ENCODE results near the gene ZBTB24. TPM values are rescaled to one million over a fixed set of nuclear protein-coding genes. Genes with fewer than 3 reads are reported as not detected.
A peak's percentile ranks its signal among the peaks of the same experiment; 100 is the strongest.

Gene ZBTB24
- total RNA-seq, 4 donors from 2014 or later: 3.7 to 10.5 (median 6.1) TPM

DNA sequence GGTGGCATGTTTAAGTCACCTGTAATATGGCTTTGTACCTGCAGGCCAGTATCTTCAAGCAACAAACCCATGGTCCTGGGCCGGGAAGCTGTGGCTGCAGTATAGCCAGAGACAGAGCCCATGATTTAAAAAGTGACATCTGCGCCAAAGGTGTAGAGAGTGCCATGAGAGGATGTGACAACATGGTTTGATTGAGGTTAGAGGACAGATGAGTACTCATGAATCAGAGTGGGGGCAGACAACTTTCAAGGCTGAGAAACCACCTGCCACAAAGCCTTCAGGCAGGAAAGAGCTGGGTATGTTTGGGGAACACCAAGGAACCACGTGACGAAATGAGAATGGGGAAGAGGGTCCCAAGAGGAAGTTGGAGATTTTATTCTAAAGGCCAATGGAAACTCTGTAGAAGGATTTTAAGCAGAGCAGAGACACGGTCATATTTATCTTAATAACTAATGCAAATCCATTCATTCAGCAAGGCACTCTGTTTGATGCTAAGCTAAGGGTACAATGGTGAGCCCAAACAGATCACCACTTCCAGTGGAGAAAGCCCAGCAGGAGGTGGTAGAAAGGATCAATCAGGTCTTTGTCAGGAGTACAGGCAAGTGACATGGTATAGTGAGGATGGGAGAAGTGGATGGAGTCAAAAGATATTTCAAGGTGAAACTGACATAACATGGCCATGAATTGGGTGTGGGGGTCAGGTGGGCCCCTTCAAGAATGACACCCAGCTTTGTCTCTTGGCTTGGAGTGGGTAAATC lies 24.1 kb downstream of the ZBTB24 start:
- in situ Hi-C loops (cut with MboI; ENCODE audit: low sequenced_read_pairs in 4 of 4): no loop called here
- peaks cover 18 to 34% of the 10 kb centered on the region in 2 donors for H3K4me1 ChIP-seq
- H3K4me3 ChIP-seq: no peak overlapping the region
- H3K27me3 ChIP-seq: no peaks in the 10 kb centered on the region
- no peak for TF ChIP-seq POLR2A (IDR thresholded peaks at IDR 0.05)
- H3K9me3 ChIP-seq: no peaks in the 10 kb centered on the region
- intact Hi-C loops (cut with DNase I; ENCODE audit: low total_unique reads): loop anchor here (5.0 to 10.0 kb wide), 3 partner anchors 77 to 904 kb away; partner anchors contain the start of genes AK9, CD164 and FIG4
- DNase-seq: no peak
- ATAC-seq: no peak
- peaks cover 0 to 5% of the 10 kb centered on the region in 2 donors for H3K36me3 ChIP-seq
- H3K27ac ChIP-seq: no peak overlapping the region

DNA sequence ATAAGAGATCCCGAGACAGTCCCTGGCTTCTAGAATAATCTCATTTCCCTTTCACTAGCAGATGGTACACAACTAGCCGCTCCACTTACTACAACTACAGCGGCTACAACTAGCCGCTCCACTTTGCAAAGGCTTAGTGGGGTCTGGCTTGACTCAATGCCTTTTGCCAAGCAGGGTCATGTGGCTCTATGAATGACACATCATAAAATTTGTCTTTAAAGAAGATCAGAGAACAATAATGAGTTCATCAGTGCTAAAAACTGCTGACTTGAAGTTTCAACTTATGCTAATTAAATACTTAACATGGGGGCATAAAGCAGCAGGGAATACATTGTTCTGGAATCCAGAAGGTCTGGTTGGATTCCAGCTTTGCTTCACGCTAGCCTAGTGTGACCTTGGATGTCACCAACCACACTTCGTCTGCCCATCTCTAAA lies 25.4 kb downstream of the ZBTB24 start:
- in situ Hi-C loops (cut with MboI; ENCODE audit: low sequenced_read_pairs in 4 of 4) (no loop called here), intact Hi-C loops (cut with DNase I; ENCODE audit: low total_unique reads) (loop anchor here (2.0 to 10.0 kb wide), 4 partner anchors 25 to 903 kb away; partner anchors contain the start of genes AK9, CD164, FIG4 and ZBTB24)
- Histone ChIP-seq H3K4me3 (no peak overlapping the region), H3K4me1 (peaks cover 18 to 34% of the 10 kb centered on the region in 2 donors), H3K36me3 (peaks cover 0 to 5% of the 10 kb centered on the region in 2 donors), H3K27me3 (no peaks in the 10 kb centered on the region), H3K9me3 (no peaks in the 10 kb centered on the region), H3K27ac (peak overlapping the region; percentile 61 to 72 (median 68))
- DNase-seq (no peak), ATAC-seq (peak in 1 of 2 donors; percentile 4)
- no peak for TF ChIP-seq POLR2A (IDR thresholded peaks at IDR 0.05)
- TF ChIP-seq, protein P1, sequence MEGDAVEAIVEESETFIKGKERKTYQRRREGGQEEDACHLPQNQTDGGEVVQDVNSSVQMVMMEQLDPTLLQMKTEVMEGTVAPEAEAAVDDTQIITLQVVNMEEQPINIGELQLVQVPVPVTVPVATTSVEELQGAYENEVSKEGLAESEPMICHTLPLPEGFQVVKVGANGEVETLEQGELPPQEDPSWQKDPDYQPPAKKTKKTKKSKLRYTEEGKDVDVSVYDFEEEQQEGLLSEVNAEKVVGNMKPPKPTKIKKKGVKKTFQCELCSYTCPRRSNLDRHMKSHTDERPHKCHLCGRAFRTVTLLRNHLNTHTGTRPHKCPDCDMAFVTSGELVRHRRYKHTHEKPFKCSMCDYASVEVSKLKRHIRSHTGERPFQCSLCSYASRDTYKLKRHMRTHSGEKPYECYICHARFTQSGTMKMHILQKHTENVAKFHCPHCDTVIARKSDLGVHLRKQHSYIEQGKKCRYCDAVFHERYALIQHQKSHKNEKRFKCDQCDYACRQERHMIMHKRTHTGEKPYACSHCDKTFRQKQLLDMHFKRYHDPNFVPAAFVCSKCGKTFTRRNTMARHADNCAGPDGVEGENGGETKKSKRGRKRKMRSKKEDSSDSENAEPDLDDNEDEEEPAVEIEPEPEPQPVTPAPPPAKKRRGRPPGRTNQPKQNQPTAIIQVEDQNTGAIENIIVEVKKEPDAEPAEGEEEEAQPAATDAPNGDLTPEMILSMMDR (IDR thresholded peaks at IDR 0.05 in 4 of 5, conservative IDR thresholded peaks at IDR 0.05 in 1 of 5): no peak

DNA sequence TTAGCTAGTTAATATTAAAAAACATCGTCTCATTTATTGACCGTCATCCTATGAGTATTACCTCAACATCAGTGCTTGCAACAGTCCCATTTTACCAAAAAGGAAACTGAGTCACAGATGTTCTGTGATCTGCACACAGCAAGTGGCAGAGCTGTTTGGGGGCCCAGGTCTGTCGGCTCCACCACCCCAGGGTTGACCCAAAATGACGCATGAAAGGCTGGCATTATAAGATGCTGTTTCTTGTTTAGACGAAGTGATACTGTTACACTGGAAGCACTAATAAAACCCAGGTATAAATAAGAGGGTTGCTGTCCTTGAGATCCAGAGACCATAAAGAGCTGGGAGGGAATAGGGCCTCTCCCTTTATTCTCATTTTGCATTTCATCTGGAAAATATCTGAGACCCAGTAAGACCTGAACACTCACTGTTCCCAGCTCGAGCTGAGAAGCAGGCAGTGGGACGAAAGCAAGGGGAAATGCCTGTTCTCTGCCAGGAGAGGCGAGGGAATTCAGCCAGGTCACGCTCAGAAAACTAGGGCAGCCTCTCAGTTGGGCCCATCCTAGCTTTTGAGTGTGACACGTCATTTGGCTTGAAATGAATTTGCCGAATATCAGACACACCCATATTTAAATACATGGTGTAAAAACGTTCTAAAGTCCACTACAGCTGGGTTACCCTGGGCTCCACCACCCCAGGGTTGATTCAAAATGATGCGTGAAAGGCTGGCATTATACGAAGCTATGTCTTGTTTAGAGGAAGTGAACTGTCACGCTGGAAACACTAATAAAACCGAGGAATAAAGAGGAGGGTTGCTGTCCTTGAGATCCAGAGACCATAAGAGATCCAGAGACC lies 26.1 kb downstream of the ZBTB24 start:
- TF ChIP-seq, protein P1 (IDR thresholded peaks at IDR 0.05 in 4 of 5, conservative IDR thresholded peaks at IDR 0.05 in 1 of 5): no peak
- peak in 1 of 2 donors; percentile 15 for TF ChIP-seq POLR2A (IDR thresholded peaks at IDR 0.05)
- DNase-seq: peak; percentile 33 to 69
- Histone ChIP-seq H3K4me1 (peaks cover 18 to 34% of the 10 kb centered on the region in 2 donors), H3K27me3 (no peaks in the 10 kb centered on the region), H3K9me3 (no peaks in the 10 kb centered on the region), H3K36me3 (peaks cover 0 to 5% of the 10 kb centered on the region in 2 donors), H3K4me3 (peak overlapping the region; percentile 25 to 83 (median 72)), H3K27ac (peak overlapping the region; percentile 61 to 74 (median 72))
- intact Hi-C loops (cut with DNase I; ENCODE audit: low total_unique reads): loop anchor here (2.0 to 10.0 kb wide), 4 partner anchors 26 to 902 kb away; partner anchors contain the start of genes AK9, CD164, FIG4 and ZBTB24
- in situ Hi-C loops (cut with MboI; ENCODE audit: low sequenced_read_pairs in 4 of 4): no loop called here
- peak; percentile 55 to 57 for ATAC-seq

DNA sequence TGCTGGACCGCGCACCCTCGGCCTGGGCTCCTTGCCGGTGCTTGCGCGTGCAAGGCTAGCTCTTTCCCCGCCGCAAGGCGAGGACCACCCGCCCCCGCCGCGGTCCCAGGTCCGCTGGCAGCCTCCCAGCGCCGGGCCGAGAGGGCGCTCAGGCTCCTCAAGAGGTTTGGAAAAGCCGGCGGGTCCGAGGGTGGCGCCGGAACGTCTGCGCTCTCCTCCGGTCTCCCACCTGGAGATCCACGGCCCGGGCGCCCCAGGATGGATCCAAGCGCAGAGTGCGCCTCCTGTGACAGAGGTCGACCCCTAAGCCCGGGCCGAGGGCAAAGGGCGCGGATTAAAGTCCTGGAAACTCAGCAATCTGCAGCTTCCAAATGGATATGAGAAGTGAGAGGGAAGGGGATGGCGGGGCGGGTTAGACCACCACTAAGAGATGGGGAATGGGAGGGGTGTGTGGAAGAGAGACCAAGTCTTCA lies 26.9 kb downstream of the ZBTB24 start:
- H3K27me3 ChIP-seq: no peaks in the 10 kb centered on the region
- H3K36me3 ChIP-seq: peaks cover 0 to 4% of the 10 kb centered on the region in 2 donors
- intact Hi-C loops (cut with DNase I; ENCODE audit: low total_unique reads) (loop anchor here (2.0 to 10.0 kb wide), 4 partner anchors 27 to 901 kb away; partner anchors contain the start of genes AK9, CD164, FIG4 and ZBTB24), in situ Hi-C loops (cut with MboI; ENCODE audit: low sequenced_read_pairs in 4 of 4) (no loop called here)
- no peaks in the 10 kb centered on the region for H3K9me3 ChIP-seq
- DNase-seq (no peak), ATAC-seq (no peak)
- peak overlapping the region; percentile 67 to 94 (median 80) for H3K4me3 ChIP-seq
- peak overlapping the region; percentile 61 to 74 (median 72) for H3K27ac ChIP-seq
- peaks cover 18 to 34% of the 10 kb centered on the region in 2 donors for H3K4me1 ChIP-seq
- no peak for TF ChIP-seq POLR2A (IDR thresholded peaks at IDR 0.05)
- TF ChIP-seq, protein P1 (IDR thresholded peaks at IDR 0.05 in 4 of 5, conservative IDR thresholded peaks at IDR 0.05 in 1 of 5): no peak
